CD4-positive, alpha-beta T cell treated with Interleukin-15 for 4 hours (primary cell): Measurements from ENCODE around the gene HYAL2.

Experiments used
- DNase-seq: peaks from one replicate; pipeline ENCODE4 v3.0.0-alpha.2; 2020; ENCODE audit warnings: low spot score

HYAL2 gene

DNA sequence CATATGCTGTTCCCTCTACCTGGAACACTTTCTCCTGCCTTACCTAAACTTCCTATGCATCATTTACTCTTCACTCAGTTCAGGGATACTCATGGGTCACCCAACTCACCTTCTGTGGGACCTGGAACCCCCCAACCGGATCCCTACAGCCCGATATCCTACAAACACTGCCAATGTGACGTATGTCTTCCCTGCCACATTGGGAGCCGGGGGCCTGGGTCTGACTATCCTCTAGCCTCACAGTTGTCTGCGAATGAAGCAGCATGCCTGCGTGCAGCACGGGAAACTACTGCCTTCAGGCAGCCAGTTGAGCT, 27.6 kb upstream of the HYAL2 start:
- DNase-seq, result no peak

DNA sequence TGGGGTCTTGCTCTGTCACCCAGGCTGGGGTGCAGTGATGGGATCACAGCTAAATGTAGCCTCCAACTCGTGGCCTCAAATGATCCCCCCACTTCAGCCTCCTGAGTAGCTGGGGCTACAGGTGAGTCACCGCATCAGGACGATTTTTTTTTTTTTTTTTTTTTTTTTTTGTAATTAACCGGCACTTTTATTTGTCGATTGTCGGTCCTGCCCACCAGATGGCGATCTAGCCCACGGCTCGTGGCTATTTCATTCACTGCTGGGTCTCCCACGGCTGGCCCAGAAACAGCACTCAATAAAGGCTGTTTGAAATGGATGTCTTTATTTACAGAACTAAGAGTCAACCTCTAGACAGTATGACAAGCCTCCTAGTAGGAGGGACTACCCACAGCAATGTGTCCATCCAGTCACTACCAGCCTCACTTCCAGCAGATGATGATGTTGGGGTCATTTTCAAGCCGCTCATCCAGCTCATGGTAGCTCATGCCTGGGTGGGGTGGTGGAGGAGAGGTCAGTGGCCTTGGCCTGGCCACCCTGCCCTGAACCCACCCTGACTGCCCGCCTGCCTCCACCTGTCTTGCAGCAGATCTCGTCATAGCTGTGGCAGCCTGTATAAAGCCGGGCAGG, 24.8 kb upstream of the HYAL2 start:
- DNase-seq, result peak; percentile 85

DNA sequence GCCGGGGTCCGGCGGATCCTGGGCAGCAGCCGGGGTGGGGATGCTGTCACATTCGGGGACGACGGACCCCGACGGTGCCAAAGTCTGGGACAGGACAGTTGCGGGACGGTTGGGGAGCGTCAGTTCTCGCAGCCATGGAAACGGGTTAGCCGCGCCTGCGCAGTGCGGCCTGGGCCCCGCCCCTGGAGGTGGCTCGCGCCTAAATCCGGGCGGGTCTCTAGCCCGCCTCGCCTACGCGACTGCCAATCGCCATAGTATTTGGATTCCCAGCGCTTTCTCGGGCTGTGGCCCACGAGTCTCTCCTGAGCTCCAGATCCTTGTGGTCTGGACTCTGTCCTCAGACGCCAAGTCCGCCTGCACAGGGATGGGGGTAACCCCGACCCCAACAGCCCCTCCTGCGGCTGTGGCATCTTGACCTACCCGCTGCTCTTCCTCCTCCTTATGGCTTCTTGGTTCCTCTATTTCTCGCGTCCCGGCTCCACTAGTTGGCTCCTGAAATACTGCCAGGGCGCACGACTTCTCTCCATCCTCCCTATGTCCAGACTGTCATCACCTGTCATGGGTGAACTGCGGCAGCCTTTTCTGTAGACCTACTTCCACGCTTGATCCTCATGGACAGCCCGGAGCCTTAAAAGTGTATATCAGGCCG, 23.2 kb upstream of the HYAL2 start, which contains the start of gene ZMYND10:
Gene ZMYND10, minus strand, starts transcription at position 147 of the 649 bp plus-strand sequence. CDS start 153 bp downstream, outside the sequence.
- DNase-seq, result peak; percentile 80

DNA sequence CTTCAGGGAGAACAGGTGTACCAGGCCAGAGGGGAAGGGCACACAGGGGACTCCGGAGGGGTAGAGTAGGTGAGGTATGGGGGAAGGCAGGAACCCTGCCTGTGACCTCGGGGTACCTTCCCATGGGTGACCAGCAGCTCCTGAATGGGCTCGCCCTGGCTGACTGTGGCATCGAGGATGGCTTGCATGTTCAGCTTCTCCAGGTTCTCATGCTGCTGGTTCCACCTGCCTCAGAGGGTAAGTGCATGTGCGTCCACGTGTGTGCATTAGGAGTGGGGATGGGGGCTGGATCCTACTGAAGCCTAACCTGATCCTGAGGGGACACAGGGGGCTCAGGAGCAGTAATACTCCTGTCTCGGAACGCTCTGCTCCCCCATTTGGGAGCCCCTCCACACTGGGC, 22.5 kb upstream of the HYAL2 start:
- no peak for DNase-seq

DNA sequence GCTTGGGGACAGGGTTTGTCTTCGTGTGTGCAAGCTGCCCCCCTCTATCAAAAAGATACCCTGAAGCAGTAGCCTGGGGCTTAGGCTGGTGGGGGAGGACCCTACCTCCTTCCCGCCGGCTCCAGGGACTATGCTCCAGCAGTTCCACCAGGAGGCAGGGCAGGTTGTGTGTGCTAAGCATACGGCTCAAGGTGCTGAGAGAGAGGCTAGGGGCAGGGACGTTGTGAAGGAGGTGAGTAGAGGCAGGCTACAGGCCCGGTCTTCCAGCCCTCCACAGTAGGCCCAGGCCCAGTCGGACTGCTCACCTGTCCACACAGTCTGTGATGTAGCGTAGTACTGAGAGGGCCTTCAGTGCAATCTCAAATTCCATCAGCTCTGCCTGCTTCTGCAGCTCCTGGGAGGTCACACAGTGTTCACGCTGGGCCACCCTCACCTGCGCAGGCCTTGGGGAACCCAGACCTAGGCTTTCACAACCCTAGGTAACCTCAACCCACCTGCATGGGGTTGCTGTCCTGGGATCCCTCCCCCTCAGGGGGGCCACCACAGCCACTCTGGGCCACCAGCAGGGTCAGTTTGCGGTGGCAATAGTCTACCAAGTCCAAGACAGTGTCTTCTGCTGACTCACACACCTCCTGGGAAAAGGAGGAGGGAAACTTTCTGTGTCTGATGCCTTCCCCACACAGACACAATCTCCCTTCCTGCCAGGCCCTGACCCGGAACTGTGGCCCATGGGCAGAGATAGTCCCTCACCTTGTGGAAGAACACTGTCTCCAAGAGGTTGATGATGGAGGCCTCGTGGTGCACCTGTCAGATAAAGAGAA, 20.5 kb upstream of the HYAL2 start:
- DNase-seq, result no peak

DNA sequence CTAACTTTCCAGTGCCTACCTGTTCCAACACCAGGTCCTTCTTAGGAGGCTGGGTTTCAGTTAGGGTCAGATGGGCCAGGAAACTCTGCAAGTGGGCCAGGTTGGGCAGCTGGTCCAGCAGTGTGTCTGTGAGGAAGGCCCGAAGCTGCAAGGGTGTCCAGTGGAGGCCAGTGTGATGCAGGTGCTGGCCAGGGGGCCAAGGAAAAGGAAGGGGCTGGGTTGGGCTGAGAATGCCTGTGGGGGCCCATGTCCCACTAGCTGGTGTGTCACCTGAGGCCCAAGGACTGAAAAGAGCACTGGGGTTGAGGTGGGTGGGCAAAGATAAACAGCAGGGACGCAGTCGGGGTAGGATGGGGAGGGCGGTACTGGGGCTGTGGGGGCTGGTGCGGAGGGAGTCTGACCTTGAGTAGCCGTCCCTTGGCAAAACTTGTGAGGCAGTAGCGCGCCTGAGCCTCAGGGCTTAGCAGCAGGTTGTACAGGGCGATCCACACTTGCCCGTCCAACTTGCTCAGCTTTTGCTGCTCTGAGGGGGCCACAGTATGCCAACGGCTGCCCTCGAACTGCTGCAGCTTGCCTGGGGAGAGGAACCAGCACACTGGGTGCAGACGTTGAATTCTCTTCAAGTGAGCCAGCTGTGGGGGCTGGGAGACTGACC, 19.6 kb upstream of the HYAL2 start:
- DNase-seq, result no peak

DNA sequence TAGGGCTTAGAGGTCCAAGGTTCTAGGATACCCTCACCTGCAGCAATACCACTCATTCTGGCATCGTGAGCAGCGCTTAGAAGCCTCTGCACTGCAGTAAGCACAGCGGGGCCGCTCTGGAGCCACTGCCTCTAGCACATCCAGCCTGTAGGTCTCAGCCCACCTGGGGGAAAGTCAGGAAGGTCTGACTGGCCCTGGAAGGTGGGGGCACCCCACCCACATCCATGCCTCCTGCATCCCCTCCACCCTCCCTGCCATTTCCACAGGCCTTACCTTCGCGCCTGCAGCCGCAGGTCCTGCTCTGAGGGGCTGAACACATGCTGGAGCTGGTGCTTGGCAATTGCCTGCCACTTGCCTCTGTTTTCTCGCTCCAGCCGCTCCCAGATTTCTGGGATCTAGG, 19.0 kb upstream of the HYAL2 start:
- DNase-seq, result no peak

DNA sequence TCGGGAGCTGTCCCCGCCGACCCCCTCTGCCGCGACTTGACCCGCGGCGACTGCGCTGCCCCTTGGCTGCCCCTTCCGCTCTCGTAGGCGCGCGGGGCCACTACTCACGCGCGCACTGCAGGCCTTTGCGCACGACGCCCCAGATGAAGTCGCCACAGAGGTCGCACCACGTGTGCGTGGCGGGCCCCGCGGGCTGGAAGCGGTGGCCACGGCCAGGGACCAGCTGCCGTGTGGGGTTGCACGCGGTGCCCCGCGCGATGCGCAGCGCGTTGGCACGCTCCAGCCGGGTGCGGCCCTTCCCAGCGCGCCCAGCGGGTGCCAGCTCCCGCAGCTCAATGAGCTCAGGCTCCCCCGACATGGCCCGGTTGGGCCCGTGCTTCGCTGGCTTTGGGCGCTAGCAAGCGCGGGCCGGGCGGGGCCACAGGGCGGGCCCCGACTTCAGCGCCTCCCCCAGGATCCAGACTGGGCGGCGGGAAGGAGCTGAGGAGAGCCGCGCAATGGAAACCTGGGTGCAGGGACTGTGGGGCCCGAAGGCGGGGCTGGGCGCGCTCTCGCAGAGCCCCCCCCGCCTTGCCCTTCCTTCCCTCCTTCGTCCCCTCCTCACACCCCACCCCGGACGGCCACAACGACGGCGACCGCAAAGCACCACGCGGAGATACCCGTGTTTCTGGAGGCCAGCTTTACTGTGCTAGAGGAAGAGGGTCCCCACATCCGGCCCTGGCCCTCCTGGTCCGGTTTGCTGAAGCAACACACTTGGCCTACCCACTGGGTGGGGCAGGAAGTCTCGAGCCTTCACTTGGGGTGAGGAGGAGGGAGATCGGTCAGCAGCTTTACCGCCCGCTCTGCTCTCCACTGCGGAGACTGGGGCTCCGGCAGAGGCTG, 18.1 kb upstream of the HYAL2 start, which contains the start of gene RASSF1:
Gene RASSF1, minus strand, starts transcription at position 389 of the 882 bp plus-strand sequence. Its CDS starts 31 bp downstream, at position 358.
- DNase-seq, result peak; percentile 48

DNA sequence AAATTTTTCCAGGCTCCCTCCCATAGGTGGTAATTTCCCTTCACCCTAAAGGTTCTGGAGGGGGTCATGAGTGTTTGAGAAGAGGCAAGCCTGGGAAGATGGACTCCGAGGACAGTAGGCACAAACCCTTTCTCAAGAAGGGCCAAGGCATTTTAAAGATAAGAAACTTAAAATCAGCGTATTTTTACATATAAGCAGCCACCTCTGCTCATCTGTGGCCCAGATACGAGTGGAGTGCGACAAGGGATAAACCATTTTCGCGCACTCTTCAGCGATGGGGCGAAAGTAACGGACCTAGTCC, 17.6 kb upstream of the HYAL2 start:
- no peak for DNase-seq

DNA sequence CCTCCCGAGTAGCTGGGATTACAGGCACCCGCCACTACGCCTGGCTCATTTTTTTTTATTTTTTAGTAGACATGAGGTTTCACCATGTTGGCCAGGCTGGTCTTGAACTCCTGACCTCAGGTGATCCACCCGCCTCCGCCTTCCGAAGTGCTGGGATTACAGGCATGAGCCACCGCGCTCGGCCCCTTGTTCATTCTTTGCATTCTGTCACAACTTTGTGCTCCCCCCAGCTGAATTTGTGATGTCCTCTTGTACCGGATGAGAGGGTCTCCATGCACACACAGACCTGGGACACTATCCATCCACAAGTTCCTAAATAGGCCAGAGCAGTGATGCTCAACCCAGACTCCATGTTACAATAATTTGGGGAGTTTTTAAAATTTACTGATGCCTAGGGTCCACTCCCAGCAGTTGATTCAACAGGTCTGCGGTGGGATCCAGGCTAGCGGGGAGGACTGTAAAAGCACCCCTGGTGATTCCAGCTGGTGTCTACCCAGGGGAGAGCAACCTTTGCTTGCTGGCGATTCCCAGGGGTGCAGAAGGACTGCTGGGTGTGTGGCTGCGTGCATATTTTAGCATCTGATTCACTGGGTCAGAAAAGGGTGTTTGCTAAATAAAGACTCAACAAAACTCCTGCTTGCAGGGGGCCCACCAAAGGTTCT, 17.1 kb upstream of the HYAL2 start:
- no peak for DNase-seq

DNA sequence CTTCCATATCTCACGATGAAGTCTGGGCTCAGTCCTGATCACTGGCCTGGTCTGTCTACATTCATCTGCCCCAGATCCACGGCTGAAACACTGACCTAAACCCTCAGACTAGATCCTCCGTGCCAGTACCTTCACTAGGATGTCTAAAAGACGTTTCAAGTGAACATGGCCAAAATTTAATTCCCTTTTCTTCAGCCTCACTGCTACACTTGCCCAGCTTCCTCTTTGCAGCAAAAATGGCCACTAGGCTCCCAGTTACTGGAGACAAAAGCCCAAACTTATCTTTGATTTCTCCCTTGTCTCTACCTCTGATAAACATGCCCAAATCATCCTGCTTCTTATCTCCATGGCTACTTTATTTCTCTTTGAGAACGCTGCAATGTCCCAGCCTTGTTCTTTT, 16.4 kb upstream of the HYAL2 start:
- no peak for DNase-seq

DNA sequence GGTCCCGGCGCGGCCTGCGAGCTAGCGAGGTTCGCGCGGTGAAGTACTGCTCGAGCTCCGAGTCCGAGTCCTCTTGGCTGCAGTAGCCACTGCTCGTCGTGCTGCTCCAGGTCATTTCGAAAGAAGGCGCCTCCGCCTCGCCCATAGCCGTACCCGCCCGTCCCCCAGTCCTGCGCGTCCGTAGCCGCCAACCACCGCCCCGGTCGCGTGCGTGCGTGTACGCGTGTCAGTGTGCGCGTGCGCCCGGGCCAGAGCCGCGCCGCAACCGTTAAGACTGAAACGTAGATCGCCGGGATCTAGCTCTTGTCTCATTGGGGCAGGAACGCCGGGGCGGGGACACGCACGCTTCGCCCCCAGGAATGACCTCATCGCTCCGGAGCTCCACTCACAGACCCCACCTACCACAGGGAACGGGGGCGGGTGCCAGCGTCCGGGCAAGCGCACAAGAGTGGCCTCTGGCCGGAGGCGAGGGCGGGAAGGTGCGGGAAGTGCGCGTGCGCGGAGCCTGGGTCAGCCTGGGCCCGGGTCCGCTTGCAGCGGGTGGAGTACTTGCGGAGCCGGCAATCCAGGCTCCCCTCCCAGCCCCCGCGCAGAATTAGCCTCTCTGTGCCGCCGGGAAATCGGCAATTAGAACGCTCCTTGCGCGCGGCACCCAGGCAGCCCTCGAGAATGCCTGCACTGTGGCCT, 14.8 kb upstream of the HYAL2 start:
- DNase-seq, result peak; percentile 95

DNA sequence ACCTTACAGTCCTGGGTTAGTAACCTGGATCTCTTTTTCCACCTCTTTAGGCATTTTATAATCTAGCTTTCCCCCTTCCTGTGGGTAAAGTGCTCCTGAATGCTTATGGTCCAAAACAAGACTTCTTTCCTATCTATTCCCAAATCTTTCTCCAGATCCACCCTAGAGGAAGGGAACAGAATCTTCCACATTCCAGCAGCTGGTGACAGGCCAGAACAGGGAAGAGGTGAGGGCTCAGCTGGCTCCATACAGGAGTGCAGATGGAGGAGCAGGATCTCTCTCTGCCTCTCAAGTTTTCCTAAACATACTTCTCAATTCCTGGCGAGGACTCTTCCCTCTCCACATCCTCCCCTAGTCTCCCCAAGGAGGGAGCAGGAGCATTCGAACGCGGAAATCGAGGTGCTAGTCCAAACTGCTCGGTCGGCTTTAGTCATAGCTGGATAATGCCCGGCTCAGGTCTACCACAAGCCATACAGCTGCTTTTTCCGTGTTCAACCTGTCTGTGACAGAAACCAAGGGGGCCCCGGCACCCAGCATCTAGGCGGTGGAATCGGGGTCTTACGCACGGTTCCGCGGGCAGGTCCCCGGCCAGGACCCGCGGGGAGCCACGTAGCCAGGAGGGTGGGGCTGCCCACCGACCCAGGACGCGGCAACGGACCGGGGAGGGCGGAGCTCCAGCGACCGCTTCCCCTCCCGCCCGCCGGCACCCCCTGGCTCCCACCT, 14.1 kb upstream of the HYAL2 start:
- peak; percentile 30 for DNase-seq

DNA sequence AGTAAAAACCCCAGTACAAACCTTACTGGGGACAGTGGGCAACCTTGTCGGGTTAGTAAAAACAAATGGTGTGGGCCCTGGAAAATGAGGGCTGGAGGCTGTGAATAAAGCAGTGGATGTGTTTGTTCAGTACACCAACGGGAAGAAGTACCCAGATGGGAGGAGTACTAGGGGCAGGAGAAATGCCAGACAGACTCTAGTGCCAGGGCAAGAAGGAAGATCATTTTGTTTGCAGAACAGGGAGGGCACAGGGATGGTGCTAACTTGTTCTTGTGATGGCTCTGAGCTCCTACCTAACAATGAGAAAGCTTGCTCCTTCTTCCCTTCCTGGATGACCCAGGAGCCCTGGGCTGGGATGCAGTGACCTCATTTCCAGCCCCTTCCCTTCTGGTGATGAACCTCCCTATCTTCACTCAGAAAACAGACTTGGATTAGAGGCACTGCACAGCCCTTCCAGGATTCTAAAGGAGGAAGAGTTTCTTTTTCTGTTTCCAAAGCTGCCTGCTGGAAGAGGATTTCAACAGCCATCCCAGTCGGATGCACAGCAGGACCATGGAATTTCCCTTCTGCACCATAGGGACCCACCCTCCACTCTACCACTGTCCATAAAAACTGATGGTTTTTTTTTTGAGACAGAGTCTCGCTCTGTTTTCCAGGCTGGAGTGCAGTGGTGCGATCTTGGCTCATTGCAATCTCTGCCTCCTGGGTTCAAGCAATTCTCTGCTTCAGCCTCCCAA, 12.0 kb upstream of the HYAL2 start:
- DNase-seq, result no peak

DNA sequence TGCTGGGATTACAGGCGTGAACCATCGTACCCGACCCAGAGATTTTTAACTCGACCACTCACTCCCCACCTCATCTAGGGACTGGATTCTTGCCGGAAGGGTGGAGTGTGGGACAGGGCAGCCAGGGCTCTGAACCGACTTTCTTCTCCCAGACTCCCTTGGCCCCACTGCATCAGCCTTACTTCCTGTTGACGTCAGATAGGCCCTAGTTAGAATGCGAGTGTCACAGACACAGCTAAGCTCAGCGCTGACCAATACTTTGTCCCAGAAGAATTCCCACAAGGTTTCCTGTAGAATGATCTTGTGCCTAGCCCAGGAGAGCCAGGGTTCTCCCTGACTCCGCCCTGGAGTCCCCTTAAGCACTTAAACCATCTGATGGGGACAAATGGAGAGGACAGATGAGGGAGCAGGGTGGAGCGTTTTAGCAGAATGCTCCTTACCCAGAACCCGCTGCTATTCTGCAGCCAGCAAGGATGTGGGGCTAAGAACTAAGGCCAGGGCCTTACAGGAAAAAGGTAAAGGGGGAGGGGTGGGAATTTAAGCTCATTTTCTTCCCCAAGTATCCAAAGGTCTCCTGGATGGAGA, 11.3 kb upstream of the HYAL2 start:
- DNase-seq, result no peak

DNA sequence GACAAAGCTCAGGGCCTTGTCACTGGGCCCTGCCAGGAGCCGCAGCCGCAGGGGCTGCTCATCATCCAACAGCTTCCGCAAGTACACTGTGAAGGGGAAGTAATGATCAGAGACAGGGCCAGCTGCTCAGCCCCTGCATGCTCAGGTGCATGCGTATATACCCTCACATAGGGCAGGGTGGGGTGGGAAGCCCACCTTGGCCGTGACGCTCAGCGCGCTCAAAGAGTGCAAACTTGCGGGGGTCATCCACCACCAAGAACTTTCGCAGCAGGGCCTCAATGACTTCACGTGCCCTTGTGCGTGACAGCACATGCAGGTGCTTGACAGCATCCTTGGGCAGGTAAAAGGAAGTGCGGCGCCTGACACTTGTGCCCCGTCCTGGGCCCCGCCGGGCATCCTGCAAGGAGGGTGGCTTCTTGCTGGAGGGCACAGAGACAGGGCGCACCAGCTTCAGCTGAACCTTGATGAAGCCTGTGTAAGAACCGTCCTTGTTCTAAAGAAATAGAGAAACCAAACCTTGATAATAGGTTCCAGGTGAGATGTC, 8.9 kb upstream of the HYAL2 start:
- no peak for DNase-seq

DNA sequence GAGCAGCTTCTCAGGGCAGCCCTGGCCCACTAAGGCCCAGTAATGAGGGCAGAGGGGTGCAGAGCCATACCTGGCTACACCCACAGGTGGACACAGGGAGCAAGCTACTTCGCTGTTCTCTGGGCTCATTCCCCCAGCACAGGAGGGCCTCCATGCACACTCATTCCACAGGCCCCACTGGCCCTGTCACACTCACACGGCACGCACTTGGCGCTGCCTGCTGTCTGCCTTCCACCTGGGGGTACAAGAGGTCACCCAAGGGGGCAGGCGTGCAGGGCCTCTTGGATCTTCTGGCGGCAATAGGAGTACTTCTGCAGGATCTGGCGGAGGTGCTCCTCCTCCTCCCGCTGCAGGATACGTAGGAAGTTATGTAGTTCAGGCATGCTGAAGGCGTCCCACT, 7.8 kb upstream of the HYAL2 start:
- no peak for DNase-seq

DNA sequence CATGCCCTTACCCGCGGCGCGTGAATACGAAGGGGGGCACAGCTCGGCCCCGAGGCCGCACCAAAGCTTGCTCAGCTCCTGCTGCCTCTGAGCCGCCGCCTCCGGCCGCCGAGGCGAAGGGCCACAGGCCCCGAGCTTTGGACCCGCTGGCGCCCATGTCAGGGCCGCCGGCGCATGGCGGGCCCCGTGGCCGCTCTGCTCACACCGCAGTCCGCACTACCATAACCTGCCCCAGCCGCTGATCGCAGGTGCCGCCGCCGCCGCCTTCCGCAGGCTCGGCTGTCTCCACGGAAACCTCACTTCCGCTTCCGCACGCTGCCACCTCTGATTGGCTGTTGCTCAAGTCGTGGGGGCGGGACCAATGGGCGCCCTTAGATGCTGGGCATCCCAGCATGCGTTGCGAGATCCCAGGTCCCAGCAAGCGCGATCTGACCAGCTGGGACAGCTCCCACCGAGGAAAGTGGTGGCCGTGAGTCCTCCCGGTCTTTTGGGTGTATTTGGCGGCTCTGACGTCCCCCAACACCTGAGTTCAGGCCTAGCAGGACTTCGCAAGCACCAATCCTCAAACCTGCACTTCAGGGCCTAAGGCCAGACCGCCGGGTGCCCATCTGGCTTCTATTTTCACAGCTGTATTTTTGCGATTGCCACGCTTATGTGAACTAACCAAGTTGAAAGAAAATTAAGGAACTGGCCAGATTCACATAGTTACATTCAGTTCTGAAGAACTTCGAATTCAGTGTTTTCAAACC, 5.6 kb upstream of the HYAL2 start, which contains the start of gene TUSC2:
Gene TUSC2, minus strand, starts transcription at position 281 of the 749 bp plus-strand sequence. Its CDS starts 124 bp downstream, at position 157.
- peak; percentile 95 for DNase-seq
